ENCODE data around the gene PTPRG. TPM values are rescaled to one million over a fixed set of nuclear protein-coding genes. Genes with fewer than 3 reads are reported as not detected.

The PTPRG gene
- total and polyA plus RNA-seq, 2 donors (not counting 1 experiment from before 2014, with no cell fraction given): 67.0 to 97.9 TPM

GRCh38 chr3:61796911-61797310 lies 235.5 kb downstream of the PTPRG start:
- Histone ChIP-seq H3K4me2 (ENCODE audit: extremely low read depth, insufficient read depth, low read length) (no peak overlapping the region), H3K9ac (ENCODE audit: insufficient read depth, low read length) (no peak overlapping the region), H2AFZ (ENCODE audit: low read length) (no peak overlapping the region), H3K79me2 (ENCODE audit: control insufficient read depth, insufficient read depth, low read length) (peaks cover 2% of the 10 kb centered on the region), H3K4me1 (ENCODE audit: control insufficient read depth, extremely low read depth, insufficient read depth, low read length) (no peaks in the 10 kb centered on the region), H3K27me3 (ENCODE audit: control insufficient read depth, insufficient read depth, low read length) (no peaks in the 10 kb centered on the region), H3K4me3 (replicated peaks in 1 of 4; ENCODE audit: control extremely low read depth in 1 of 4, insufficient read depth in 1 of 4, low read depth in 3 of 4, low read length in 4 of 4) (no peak overlapping the region), H3K27ac (ENCODE audit: insufficient read depth, low read length) (no peak overlapping the region), H3K9me3 (ENCODE audit: control insufficient read depth, insufficient read depth, low read depth, low read length) (no peaks in the 10 kb centered on the region), H4K20me1 (ENCODE audit: control insufficient read depth, extremely low read depth, insufficient read depth, low read length) (no peaks in the 10 kb centered on the region), H3K36me3 (ENCODE audit: control insufficient read depth, insufficient read depth, low read length) (no peaks in the 10 kb centered on the region)
- TF ChIP-seq EZH2 (IDR thresholded peaks at IDR 0.05; ENCODE audit: low read length, missing control alignments) (no peak), CTCF (conservative IDR thresholded peaks at IDR 0.05 in 1 of 2, IDR thresholded peaks at IDR 0.05 in 1 of 2; ENCODE audit: low read depth in 1 of 2, low read length in 2 of 2) (no peak)
- DNase-seq (ENCODE audit: low read depth in 2 of 2): no peak

DNA sequence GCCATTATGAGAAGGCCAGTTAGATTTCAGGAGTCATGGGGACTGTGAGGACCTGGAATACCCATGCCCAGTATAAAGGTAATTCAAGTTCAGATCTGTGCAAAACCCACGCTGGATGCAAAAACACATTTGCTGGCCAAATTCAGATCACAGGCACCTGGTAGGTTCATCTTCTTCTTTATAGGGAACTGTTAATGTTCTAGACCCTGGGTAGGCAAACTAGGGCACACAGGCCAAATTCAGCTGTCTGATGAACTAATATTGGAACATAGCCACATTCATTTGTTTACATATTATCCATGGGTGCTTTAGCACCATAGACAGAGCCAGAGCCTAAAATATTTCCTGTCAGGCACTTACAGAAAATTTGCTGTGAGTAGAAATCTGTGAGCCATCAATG lies 241.4 kb downstream of the PTPRG start:
- H3K9me3 ChIP-seq (ENCODE audit: control insufficient read depth, insufficient read depth, low read depth, low read length): no peaks in the 10 kb centered on the region
- H3K9ac ChIP-seq (ENCODE audit: insufficient read depth, low read length): no peak overlapping the region
- H3K4me1 ChIP-seq (ENCODE audit: control insufficient read depth, extremely low read depth, insufficient read depth, low read length): peaks cover 6% of the 10 kb centered on the region
- H3K36me3 ChIP-seq (ENCODE audit: control insufficient read depth, insufficient read depth, low read length): no peaks in the 10 kb centered on the region
- DNase-seq (ENCODE audit: low read depth in 2 of 2): no peak
- no peaks in the 10 kb centered on the region for H3K27me3 ChIP-seq (ENCODE audit: control insufficient read depth, insufficient read depth, low read length)
- no peak overlapping the region for H2AFZ ChIP-seq (ENCODE audit: low read length)
- H3K4me2 ChIP-seq (ENCODE audit: extremely low read depth, insufficient read depth, low read length): no peak overlapping the region
- TF ChIP-seq CTCF (conservative IDR thresholded peaks at IDR 0.05 in 1 of 2, IDR thresholded peaks at IDR 0.05 in 1 of 2; ENCODE audit: low read depth in 1 of 2, low read length in 2 of 2): no peak
- TF ChIP-seq EZH2 (IDR thresholded peaks at IDR 0.05; ENCODE audit: low read length, missing control alignments): no peak
- no peaks in the 10 kb centered on the region for H4K20me1 ChIP-seq (ENCODE audit: control insufficient read depth, extremely low read depth, insufficient read depth, low read length)
- H3K4me3 ChIP-seq (replicated peaks in 1 of 4; ENCODE audit: control extremely low read depth in 1 of 4, insufficient read depth in 1 of 4, low read depth in 3 of 4, low read length in 4 of 4): no peak overlapping the region
- H3K79me2 ChIP-seq (ENCODE audit: control insufficient read depth, insufficient read depth, low read length): no peaks in the 10 kb centered on the region
- H3K27ac ChIP-seq (ENCODE audit: insufficient read depth, low read length): no peak overlapping the region

DNA sequence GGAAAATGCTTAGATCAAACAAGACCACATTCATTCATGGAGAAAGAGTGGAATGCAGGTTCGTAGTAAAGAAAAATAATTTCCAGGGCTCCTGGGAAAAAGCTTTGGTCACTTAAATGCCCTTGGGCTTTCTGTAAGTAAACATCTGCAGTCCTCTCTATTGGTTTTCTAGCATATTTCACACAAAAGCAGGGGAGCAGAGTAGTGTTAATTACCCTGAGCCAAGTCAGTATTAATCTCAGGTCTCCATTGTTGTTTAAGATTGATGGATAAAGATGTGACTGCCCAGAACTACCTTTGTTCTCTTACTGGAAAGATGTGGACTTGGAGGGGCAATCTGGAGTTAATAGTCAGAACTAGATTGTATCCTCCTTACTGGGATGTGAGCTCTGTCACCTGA lies 242.6 kb downstream of the PTPRG start:
- no peaks in the 10 kb centered on the region for H3K36me3 ChIP-seq (ENCODE audit: control insufficient read depth, insufficient read depth, low read length)
- TF ChIP-seq EZH2 (IDR thresholded peaks at IDR 0.05; ENCODE audit: low read length, missing control alignments): no peak
- TF ChIP-seq CTCF (conservative IDR thresholded peaks at IDR 0.05 in 1 of 2, IDR thresholded peaks at IDR 0.05 in 1 of 2; ENCODE audit: low read depth in 1 of 2, low read length in 2 of 2): no peak

More for the DNA sequence above, 242.6 kb downstream of the PTPRG start:
- H4K20me1 ChIP-seq (ENCODE audit: control insufficient read depth, extremely low read depth, insufficient read depth, low read length): no peaks in the 10 kb centered on the region
- H3K4me2 ChIP-seq (ENCODE audit: extremely low read depth, insufficient read depth, low read length): no peak overlapping the region
- H3K79me2 ChIP-seq (ENCODE audit: control insufficient read depth, insufficient read depth, low read length): no peaks in the 10 kb centered on the region
- DNase-seq (ENCODE audit: low read depth in 2 of 2): peak in 1 of 2 donors; percentile 14
- no peak overlapping the region for H3K4me3 ChIP-seq (replicated peaks in 1 of 4; ENCODE audit: control extremely low read depth in 1 of 4, insufficient read depth in 1 of 4, low read depth in 3 of 4, low read length in 4 of 4)
- H3K4me1 ChIP-seq (ENCODE audit: control insufficient read depth, extremely low read depth, insufficient read depth, low read length): peaks cover 6% of the 10 kb centered on the region
- H3K27me3 ChIP-seq (ENCODE audit: control insufficient read depth, insufficient read depth, low read length): no peaks in the 10 kb centered on the region
- no peak overlapping the region for H2AFZ ChIP-seq (ENCODE audit: low read length)
- no peaks in the 10 kb centered on the region for H3K9me3 ChIP-seq (ENCODE audit: control insufficient read depth, insufficient read depth, low read depth, low read length)
- no peak overlapping the region for H3K9ac ChIP-seq (ENCODE audit: insufficient read depth, low read length)
- no peak overlapping the region for H3K27ac ChIP-seq (ENCODE audit: insufficient read depth, low read length)
